ENCODE measurements around the gene ZNF385C.

GRCh38 chr17:42068979-42069378, 29.3 kb downstream of the ZNF385C start:
- no peak for TF ChIP-seq CTCF (IDR thresholded peaks at IDR 0.05)
- TF ChIP-seq POLR2A (IDR thresholded peaks at IDR 0.05), result no peak
